Heart left ventricle (tissue), 13 donors: Measurements from ENCODE around the gene FLG.
"Not testable (repeated sequence)": the region's sequence is repeated elsewhere in the genome, so short reads cannot be mapped to it uniquely, and the experiment has no call there.

Experiments
- CTCF ChIP-seq, 12 donors: fragments of 200-600 bp; sonication (generic) in 4 of 12; IDR thresholded peaks; one replicate each; pipeline versions ENCODE4 v1.5.0 to v1.8.0; 2018 to 2022; ENCODE audit warnings: antibody characterized with exemption in 12 of 12, mild to moderate bottlenecking in 5 of 12
- POLR2A ChIP-seq, 2 donors: fragments of 450-650 bp; IDR thresholded peaks; one replicate each; pipeline ENCODE4 v1.6.1; 2017; ENCODE audit warnings: antibody characterized with exemption in 2 of 2, mild to moderate bottlenecking in 2 of 2, moderate library complexity in 2 of 2
- donor health status: ischemic (EF 13 %, LVEDD 7.1; RV severe dilation, severe dysfunction).
- donor health status: DM: no; HTN: yes; CAD: no.
- donor health status: DM: no; HTN: no; CAD: no.
- donor health status: ischemic (EF 25% LVEDD 6.9; RV normal size, moderate dysfunction).
- donor health status: ischemic (EF 25% LVEDD 5.7; RV mildly dilated, moderate dysfunction).
- donor health status: ischemic (EF 35%, LVEDD 5.7; RV mildly dilated, moderate dysfunction).
- donor health status: nonischemic (EF 11% LVEDD 7.7; RV severe dilation, severe dysfunction).
- donor health status: DM: yes; HTN: yes; CAD: no.
- donor health status: PGD.
- donor health status: ischemic (EF 29% LVEDD 5.4; RV normal size, mild dysfunction).
- donor health status: nonischemic (EF 23%, LVEDD 6.1; RV moderate dilation, normal function).

DNA sequence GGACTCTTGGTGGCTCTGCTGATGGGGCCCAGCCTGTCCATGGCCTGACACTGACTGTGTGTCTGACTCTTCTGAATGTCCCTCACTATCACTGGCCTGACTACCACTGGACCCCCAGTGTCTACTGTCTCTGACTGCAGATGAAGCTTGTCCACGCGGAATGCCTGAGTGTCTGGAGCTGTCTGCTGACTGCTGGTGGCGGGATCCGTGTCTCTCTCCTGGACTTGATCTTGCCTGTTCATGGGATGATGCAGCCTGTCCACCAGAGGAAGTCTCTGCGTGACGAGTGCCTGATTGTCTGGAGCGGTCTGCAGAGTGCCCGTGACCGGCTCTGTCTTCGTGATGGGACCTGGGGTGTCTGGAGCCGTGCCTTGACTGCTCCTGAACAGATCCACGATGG, 20.3 kb downstream of the FLG start:
- TF ChIP-seq CTCF, POLR2A (IDR thresholded peaks at IDR 0.05): not testable (repeated sequence)
